Neural crest cell (in vitro differentiated cells): Measurements from ENCODE around the gene TRIM42. TPM values are rescaled to one million over a fixed set of nuclear protein-coding genes. Genes with fewer than 3 reads are reported as not detected.
A peak's percentile ranks its signal among the peaks of the same experiment; 100 is the strongest.

Experiments used
- DNase-seq: peaks from one replicate; pipeline ENCODE4 v3.0.0; 2021; ENCODE audit warnings: low read depth, mixed read lengths, low spot score
- H3K27ac Mint-ChIP-seq: one replicate; pipeline ENCODE4 v1.8.0; 2021; ENCODE audit warnings: mild to moderate bottlenecking, mixed read lengths; ENCODE audit not compliant: unreplicated experiment
- H3K27me3 Mint-ChIP-seq: 2 replicates; pipeline ENCODE4 v1.8.0; 2021; ENCODE audit warnings: low read depth, mild to moderate bottlenecking, mixed read lengths
- H3K36me3 Mint-ChIP-seq: 2 replicates; pipeline ENCODE4 v1.8.0; 2021; ENCODE audit warnings: low read depth, mild to moderate bottlenecking, mixed read lengths
- H3K4me1 Mint-ChIP-seq: 2 replicates; pipeline ENCODE4 v1.8.0; 2021; ENCODE audit warnings: mixed read lengths
- H3K4me3 Mint-ChIP-seq: one replicate; pipeline ENCODE4 v1.8.0; 2021; ENCODE audit warnings: mild to moderate bottlenecking, mixed read lengths
- H3K9me3 Mint-ChIP-seq: 2 replicates; pipeline ENCODE4 v1.8.0; 2021; ENCODE audit warnings: mixed read lengths
- CTCF ChIP-seq: fragments of 200-600 bp; sonication (generic); conservative IDR thresholded peaks from 2 replicates; pipeline ENCODE4 v1.5.0; 2021; ENCODE audit warnings: antibody characterized with exemption, mild to moderate bottlenecking
- total RNA-seq: library from RNA; stranded (reverse); gene quantifications from 2 replicates; pipeline ENCODE4 v1.2.1, GENCODE V29; 2021

TRIM42 gene
- total RNA-seq, 1 donor from 2014 or later, result not detected

- no peak for DNase-seq
- Mint-ChIP-seq H3K9me3 (no peaks in the 10 kb centered on the region), H3K27ac (peak overlapping the region; percentile 43), H3K36me3 (no peaks in the 10 kb centered on the region), H3K27me3 (no peaks in the 10 kb centered on the region), H3K4me1 (no peaks in the 10 kb centered on the region), H3K4me3 (no peak overlapping the region)
- no peak for TF ChIP-seq CTCF
Observed at GRCh38 chr3:140682586-140682985, 4.7 kb downstream of the TRIM42 start.

GRCh38 chr3:140686128-140686527, 8.3 kb downstream of the TRIM42 start:
- DNase-seq, result no peak
- no peaks in the 10 kb centered on the region for H3K4me1 Mint-ChIP-seq
- no peaks in the 10 kb centered on the region for H3K27me3 Mint-ChIP-seq
- TF ChIP-seq CTCF, result no peak
- no peaks in the 10 kb centered on the region for H3K36me3 Mint-ChIP-seq
- no peak overlapping the region for H3K4me3 Mint-ChIP-seq
- no peak overlapping the region for H3K27ac Mint-ChIP-seq
- no peaks in the 10 kb centered on the region for H3K9me3 Mint-ChIP-seq

GRCh38 chr3:140686948-140687347, 9.1 kb downstream of the TRIM42 start:
- H3K36me3 Mint-ChIP-seq, result no peaks in the 10 kb centered on the region
- H3K4me1 Mint-ChIP-seq, result no peaks in the 10 kb centered on the region
- TF ChIP-seq CTCF, result no peak
- no peak for DNase-seq
- H3K27me3 Mint-ChIP-seq, result no peaks in the 10 kb centered on the region
- H3K4me3 Mint-ChIP-seq, result no peak overlapping the region
- no peaks in the 10 kb centered on the region for H3K9me3 Mint-ChIP-seq
- no peak overlapping the region for H3K27ac Mint-ChIP-seq

- H3K9me3 Mint-ChIP-seq, result no peaks in the 10 kb centered on the region
- no peak for TF ChIP-seq CTCF
- no peaks in the 10 kb centered on the region for H3K27me3 Mint-ChIP-seq
- no peak for DNase-seq
- H3K4me3 Mint-ChIP-seq, result no peak overlapping the region
- H3K4me1 Mint-ChIP-seq, result peaks cover 4% of the 10 kb centered on the region
- H3K27ac Mint-ChIP-seq, result no peak overlapping the region
- H3K36me3 Mint-ChIP-seq, result no peaks in the 10 kb centered on the region
Observed at GRCh38 chr3:140695361-140696061, 17.6 kb downstream of the TRIM42 start.

- H3K4me1 Mint-ChIP-seq, result peaks cover 4% of the 10 kb centered on the region
- no peak for DNase-seq
- no peaks in the 10 kb centered on the region for H3K27me3 Mint-ChIP-seq
- H3K9me3 Mint-ChIP-seq, result no peaks in the 10 kb centered on the region
- H3K27ac Mint-ChIP-seq, result no peak overlapping the region
- no peak for TF ChIP-seq CTCF
- no peak overlapping the region for H3K4me3 Mint-ChIP-seq
- H3K36me3 Mint-ChIP-seq, result no peaks in the 10 kb centered on the region
Observed at GRCh38 chr3:140699516-140700231, 21.8 kb downstream of the TRIM42 start.
